Endothelial cell of umbilical vein (primary cell): Measurements from ENCODE around the gene ANKK1. TPM values are rescaled to one million over a fixed set of nuclear protein-coding genes. Genes with fewer than 3 reads are reported as not detected.

Experiments
- BruUV-seq: library from RNA; stranded (reverse); fragments of 400-500 nt; replicated peaks from 2 replicates; lab custom pipeline; 2021; lab: Mats Ljungman, UMichigan
- CTCF ChIA-PET: fragments of 300-600, 350-600 bp; sonication (Branson Sonifier 250); formaldehyde crosslinking; loops from one replicate; lab custom pipeline; 2021; ENCODE audit warnings: antibody characterized with exemption, inconsistent platforms; lab: Charles Lee
- POLR2A ChIA-PET: fragments of 300-600, 350-600 bp; sonication (Branson Sonifier 250); formaldehyde crosslinking; loops from one replicate; lab custom pipeline; 2021; ENCODE audit warnings: antibody characterized with exemption, inconsistent platforms; lab: Charles Lee
- DNase-seq: peaks from one replicate; pipeline ENCODE4 v3.0.0-alpha.2; 2011; ENCODE audit warnings: low read depth, low spot score
- FAIRE-seq: peaks from 2 replicates; lab custom pipeline; 2011; peaks lifted over from hg19 to GRCh38; lab: Jason Lieb, UNC
- H2AFZ ChIP-seq: 2 replicates; pipeline ENCODE4 v1.6.0; 2012; ENCODE audit warnings: low read depth, low read length, control low read depth, inconsistent platforms
- H3K27ac ChIP-seq: 2 replicates; pipeline ENCODE4 v1.5.1; 2011; ENCODE audit warnings: low read depth, mild to moderate bottlenecking, control low read depth, low read length, moderate library complexity; ENCODE audit not compliant: insufficient read depth
- H3K27me3 ChIP-seq, 2 experiments: 2 replicates each; pipeline versions ENCODE4 v1.6.0 to v1.6.1; 2011; ENCODE audit warnings: low read length in 2 of 2, mixed read lengths in 1 of 2; ENCODE audit not compliant: control insufficient read depth in 2 of 2, insufficient read depth in 2 of 2
- H3K36me3 ChIP-seq, 2 experiments: 2 replicates in 1 of 2; 3 replicates in 1 of 2; pipeline ENCODE4 v1.5.1; 2011; ENCODE audit warnings: low read length in 2 of 2, mild to moderate bottlenecking in 1 of 2, moderate library complexity in 1 of 2; ENCODE audit not compliant: control insufficient read depth in 2 of 2, insufficient read depth in 2 of 2; ENCODE audit errors: extremely low read depth in 1 of 2
- H3K4me1 ChIP-seq: 3 replicates; pipeline ENCODE4 v1.5.1; 2011; ENCODE audit warnings: mild to moderate bottlenecking, low read length; ENCODE audit not compliant: control insufficient read depth, insufficient read depth; ENCODE audit errors: extremely low read depth
- H3K4me2 ChIP-seq: 2 replicates; pipeline ENCODE4 v1.6.1; 2011; ENCODE audit warnings: low read length, control low read depth, mixed read lengths; ENCODE audit not compliant: insufficient read depth
- H3K4me3 ChIP-seq, 3 experiments: fragments of 200-600 bp in 1 of 3; sonication (generic), shearing (Covaris generic) in 1 of 3; replicated peaks in 1 of 3; 2 replicates each; pipeline ENCODE4 v1.5.1; 2011 to 2016; ENCODE audit warnings: control low read depth in 3 of 3, low read length in 3 of 3, mild to moderate bottlenecking in 2 of 3, inconsistent platforms in 1 of 3, low read depth in 1 of 3, moderate library complexity in 1 of 3; ENCODE audit not compliant: insufficient read depth in 1 of 3
- H3K79me2 ChIP-seq: 2 replicates; pipeline ENCODE4 v1.6.0; 2012; ENCODE audit warnings: low read length, inconsistent platforms; ENCODE audit not compliant: control insufficient read depth, insufficient read depth
- H3K9ac ChIP-seq: replicated peaks from 2 replicates; pipeline ENCODE3; 2011; ENCODE audit warnings: low read length, control low read depth; ENCODE audit not compliant: insufficient read depth; ENCODE audit errors: extremely low read depth
- H3K9me1 ChIP-seq: replicated peaks from 3 replicates; pipeline ENCODE4 v1.6.0; 2011; ENCODE audit warnings: mild to moderate bottlenecking, low read length; ENCODE audit not compliant: control insufficient read depth, insufficient read depth; ENCODE audit errors: extremely low read depth
- H3K9me3 ChIP-seq: replicated peaks from 2 replicates; pipeline ENCODE4 v1.5.1; 2012; ENCODE audit warnings: low read length, inconsistent platforms; ENCODE audit not compliant: control insufficient read depth, insufficient read depth
- H4K20me1 ChIP-seq: replicated peaks from 2 replicates; pipeline ENCODE3; 2011; ENCODE audit warnings: mild to moderate bottlenecking, low read length; ENCODE audit not compliant: control insufficient read depth, insufficient read depth; ENCODE audit errors: extremely low read depth
- EZH2 ChIP-seq: IDR thresholded peaks from 2 replicates; pipeline ENCODE4 v1.6.1; 2012; ENCODE audit warnings: borderline replicate concordance, low read depth, mild to moderate bottlenecking, moderate library complexity, low read length, inconsistent platforms; ENCODE audit not compliant: severe bottlenecking
- FOS ChIP-seq: IDR thresholded peaks from 2 replicates; pipeline ENCODE4 v1.6.1; 2011; ENCODE audit warnings: mild to moderate bottlenecking, low read length, moderate library complexity, borderline replicate concordance; ENCODE audit not compliant: insufficient read depth
- GATA2 ChIP-seq: IDR thresholded peaks from 2 replicates; pipeline ENCODE4 v1.7.0; 2011; ENCODE audit warnings: low read depth, mild to moderate bottlenecking, moderate library complexity, mixed read lengths, low read length; ENCODE audit not compliant: insufficient read length, insufficient read depth
- JUN ChIP-seq: IDR thresholded peaks from 2 replicates; pipeline ENCODE4 v1.6.1; 2011; ENCODE audit warnings: borderline replicate concordance, low read depth; ENCODE audit not compliant: insufficient read length, insufficient read depth
- MYC ChIP-seq: IDR thresholded peaks from one replicate; pipeline ENCODE4 v1.6.1; 2011; ENCODE audit warnings: mild to moderate bottlenecking, low read depth, low read length
- POLR2A ChIP-seq: IDR thresholded peaks from 2 replicates; pipeline ENCODE4 v1.6.1; 2012; ENCODE audit warnings: low read depth, mild to moderate bottlenecking, control low read depth, low read length
- POLR2AphosphoS5 ChIP-seq: IDR thresholded peaks from 2 replicates; pipeline ENCODE4 v1.6.1; 2012; ENCODE audit warnings: low read depth, mild to moderate bottlenecking, control low read depth, low read length, moderate library complexity; ENCODE audit not compliant: insufficient read depth
- dilution Hi-C: fragments of 300-500 bp; cut with MboI; formaldehyde crosslinking; loops from one replicate; pipeline ENCODE4 v1.15.0; 2019; ENCODE audit warnings: low sequenced_read_pairs; ENCODE audit not compliant: extremely low pct_ligation_motif_present
- intact Hi-C: fragments of 100-400 bp; cut with micrococcal nuclease; formaldehyde crosslinking; loops from one replicate; pipeline ENCODE4 v1.10.0; 2022
- polyA plus RNA-seq, 4 experiments: library from polyadenylated mRNA; depleted of rRNA in 3 of 4; stranded (reverse) in 3 of 4; unstranded in 1 of 4; fragments of >200 nt; gene quantifications; 2 replicates each; pipeline versions ENCODE4 v1.2.1 to v1.2.3, GENCODE V29; 2011 to 2012; ENCODE audit warnings: missing spikeins in 1 of 4
- total RNA-seq: library from RNA; stranded (reverse); gene quantifications from 2 replicates; pipeline ENCODE4 v1.2.3, GENCODE V29; 2021
- TF ChIP-seq, protein P1 (sequence below): IDR thresholded peaks from 2 replicates; pipeline ENCODE4 v1.6.1; 2011; ENCODE audit not compliant: insufficient read depth, insufficient read length
- TF ChIP-seq, protein P2 (sequence below), 2 donors: IDR thresholded peaks; 1 replicate in 1 of 2; 2 replicates in 1 of 2; pipeline ENCODE4 v1.5.1; 2011; ENCODE audit warnings: low read length in 2 of 2, mild to moderate bottlenecking in 2 of 2, moderate library complexity in 2 of 2, control low read depth in 1 of 2, inconsistent platforms in 1 of 2, low read depth in 1 of 2; ENCODE audit not compliant: insufficient read depth in 1 of 2; ENCODE audit errors: extremely low read depth in 1 of 2

Gene ANKK1
- total and polyA plus RNA-seq, 2 donors (not counting 3 experiments of a cell fraction or from before 2014, with no cell fraction given) = not detected

DNA sequence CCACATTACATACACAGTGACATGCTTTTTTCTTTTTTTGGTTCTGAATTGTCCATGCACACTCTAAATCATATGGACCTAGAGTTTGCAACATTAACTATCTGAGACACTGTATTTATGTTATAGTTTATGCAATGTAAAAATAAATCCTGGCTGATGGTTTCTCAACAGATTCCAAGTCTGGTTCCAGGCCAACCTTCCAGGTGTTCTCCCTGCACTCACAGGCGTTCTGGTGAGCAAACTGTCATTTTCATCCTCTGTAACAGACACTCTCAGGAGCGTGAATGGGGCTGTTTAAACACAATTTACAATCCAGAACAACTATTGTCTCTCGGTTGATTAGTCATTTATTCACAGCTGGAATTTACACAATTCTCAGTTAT, 36.5 kb upstream of the ANKK1 start:
- Histone ChIP-seq H2AFZ (no peak overlapping the region), H3K4me1 (no peaks in the 10 kb centered on the region), H3K4me3 (no peak overlapping the region), H3K9me3 (no peaks in the 10 kb centered on the region), H3K9me1 (no peaks in the 10 kb centered on the region), H3K4me2 (no peak overlapping the region), H4K20me1 (no peaks in the 10 kb centered on the region), H3K27ac (no peak overlapping the region), H3K27me3 (no peaks in the 10 kb centered on the region), H3K79me2 (no peaks in the 10 kb centered on the region), H3K36me3 (no peaks in the 10 kb centered on the region), H3K9ac (no peak overlapping the region)
- FAIRE-seq (no peak), DNase-seq (no peak)
- CTCF ChIA-PET = interaction anchor here (0.7 kb wide), 1 partner anchor 18 kb away, joined by 3 read pairs; no protein-coding TSS in a partner anchor
- no peak for TF ChIP-seq EZH2
- TF ChIP-seq, protein P1, sequence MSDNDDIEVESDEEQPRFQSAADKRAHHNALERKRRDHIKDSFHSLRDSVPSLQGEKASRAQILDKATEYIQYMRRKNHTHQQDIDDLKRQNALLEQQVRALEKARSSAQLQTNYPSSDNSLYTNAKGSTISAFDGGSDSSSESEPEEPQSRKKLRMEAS = no peak
- TF ChIP-seq JUN = no peak
- TF ChIP-seq FOS = no peak
- no peak for TF ChIP-seq POLR2A
- TF ChIP-seq MYC = no peak
- TF ChIP-seq, protein P2, sequence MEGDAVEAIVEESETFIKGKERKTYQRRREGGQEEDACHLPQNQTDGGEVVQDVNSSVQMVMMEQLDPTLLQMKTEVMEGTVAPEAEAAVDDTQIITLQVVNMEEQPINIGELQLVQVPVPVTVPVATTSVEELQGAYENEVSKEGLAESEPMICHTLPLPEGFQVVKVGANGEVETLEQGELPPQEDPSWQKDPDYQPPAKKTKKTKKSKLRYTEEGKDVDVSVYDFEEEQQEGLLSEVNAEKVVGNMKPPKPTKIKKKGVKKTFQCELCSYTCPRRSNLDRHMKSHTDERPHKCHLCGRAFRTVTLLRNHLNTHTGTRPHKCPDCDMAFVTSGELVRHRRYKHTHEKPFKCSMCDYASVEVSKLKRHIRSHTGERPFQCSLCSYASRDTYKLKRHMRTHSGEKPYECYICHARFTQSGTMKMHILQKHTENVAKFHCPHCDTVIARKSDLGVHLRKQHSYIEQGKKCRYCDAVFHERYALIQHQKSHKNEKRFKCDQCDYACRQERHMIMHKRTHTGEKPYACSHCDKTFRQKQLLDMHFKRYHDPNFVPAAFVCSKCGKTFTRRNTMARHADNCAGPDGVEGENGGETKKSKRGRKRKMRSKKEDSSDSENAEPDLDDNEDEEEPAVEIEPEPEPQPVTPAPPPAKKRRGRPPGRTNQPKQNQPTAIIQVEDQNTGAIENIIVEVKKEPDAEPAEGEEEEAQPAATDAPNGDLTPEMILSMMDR (IDR thresholded peaks at IDR 0.05; ENCODE audit: extremely low read depth in 1 of 2, insufficient read depth in 1 of 2, low read depth in 1 of 2, low read length in 2 of 2) = no peak
- no peak for TF ChIP-seq GATA2
- no peak for TF ChIP-seq POLR2AphosphoS5
- dilution Hi-C loops = no loop called here
- intact Hi-C loops = no loop called here
- BruUV-seq = no TSS peak
- POLR2A ChIA-PET = no interaction called here
